ENCODE measurements around the gene LRSAM1.

The LRSAM1 gene

GRCh38 chr9:127550282-127550681 is 99.0 kb downstream of the LRSAM1 start:
- H3K27me3 ChIP-seq (replicated peaks; ENCODE audit: insufficient read depth, low read length): no peaks in the 10 kb centered on the region
- no peaks in the 10 kb centered on the region for H3K79me2 ChIP-seq (ENCODE audit: low read length)
- no peak overlapping the region for H3K4me3 ChIP-seq (ENCODE audit: low read length)
- H3K4me1 ChIP-seq (ENCODE audit: low read length): peaks cover 4% of the 10 kb centered on the region; the same call in 1 of the 2 replicates
- no peak for TF ChIP-seq EZH2 (optimal IDR thresholded peaks at IDR 0.05; ENCODE audit: low read depth, low read length)
- TF ChIP-seq CTCF (IDR thresholded peaks at IDR 0.05; ENCODE audit: low read length): no peak
- no peak for TF ChIP-seq EZH2phosphoT487 (IDR thresholded peaks at IDR 0.05; ENCODE audit: low read length)
- no peak overlapping the region for H2AFZ ChIP-seq (ENCODE audit: low read length)
- no peak overlapping the region for H3K27ac ChIP-seq (ENCODE audit: low read length)
- no peak overlapping the region for H3K4me2 ChIP-seq (ENCODE audit: low read depth, low read length)
- no peaks in the 10 kb centered on the region for H3K9me3 ChIP-seq (replicated peaks; ENCODE audit: insufficient read depth, low read length)
- H3K36me3 ChIP-seq (replicated peaks; ENCODE audit: insufficient read depth, low read length): no peaks in the 10 kb centered on the region
- no peak for DNase-seq
- no peak overlapping the region for H3K9ac ChIP-seq (ENCODE audit: low read length)
- H3F3A ChIP-seq (ENCODE audit: insufficient read depth, low read length): no peaks in the 10 kb centered on the region
- H4K20me1 ChIP-seq (ENCODE audit: insufficient read depth, low read length): no peaks in the 10 kb centered on the region
- no peaks in the 10 kb centered on the region for H3K9me2 ChIP-seq (replicated peaks; ENCODE audit: insufficient read depth, low read length)

- Histone ChIP-seq H3K9me2 (replicated peaks; ENCODE audit: insufficient read depth, low read length) (no peaks in the 10 kb centered on the region), H3K4me2 (ENCODE audit: low read depth, low read length) (no peak overlapping the region), H3K27ac (ENCODE audit: low read length) (no peak overlapping the region), H3K4me3 (ENCODE audit: low read length) (no peak overlapping the region), H3K79me2 (ENCODE audit: low read length) (no peaks in the 10 kb centered on the region), H3K4me1 (ENCODE audit: low read length) (peaks cover 4% of the 10 kb centered on the region; the same call in 1 of the 2 replicates), H2AFZ (ENCODE audit: low read length) (no peak overlapping the region), H3K27me3 (replicated peaks; ENCODE audit: insufficient read depth, low read length) (no peaks in the 10 kb centered on the region), H3K9me3 (replicated peaks; ENCODE audit: insufficient read depth, low read length) (no peaks in the 10 kb centered on the region), H3F3A (ENCODE audit: insufficient read depth, low read length) (no peaks in the 10 kb centered on the region), H3K36me3 (replicated peaks; ENCODE audit: insufficient read depth, low read length) (no peaks in the 10 kb centered on the region), H3K9ac (ENCODE audit: low read length) (no peak overlapping the region), H4K20me1 (ENCODE audit: insufficient read depth, low read length) (no peaks in the 10 kb centered on the region)
- no peak for TF ChIP-seq EZH2 (optimal IDR thresholded peaks at IDR 0.05; ENCODE audit: low read depth, low read length)
- TF ChIP-seq EZH2phosphoT487 (IDR thresholded peaks at IDR 0.05; ENCODE audit: low read length): no peak
- no peak for TF ChIP-seq CTCF (IDR thresholded peaks at IDR 0.05; ENCODE audit: low read length)
- DNase-seq: no peak
Observed at GRCh38 chr9:127550751-127551150, 99.4 kb downstream of the LRSAM1 start.

All from MM.1S (cell line).